ENCODE measurements around the gene SAFB2. TPM values are rescaled to one million over a fixed set of nuclear protein-coding genes. Genes with fewer than 3 reads are reported as not detected.

SAFB2 gene
- polyA plus RNA-seq, 2 of the 4 experiments (the other 2 are of a cell fraction) = 33.2 to 51.2 TPM

- TF ChIP-seq JUNB (IDR thresholded peaks at IDR 0.05) (no peak), MAZ (IDR thresholded peaks at IDR 0.05; ENCODE audit: borderline replicate concordance, low read depth, low read length) (no peak), POLR2AphosphoS2 (conservative IDR thresholded peaks at IDR 0.05; ENCODE audit: low read length) (no peak), RAD21 (conservative IDR thresholded peaks at IDR 0.05 in 1 of 2, IDR thresholded peaks at IDR 0.05 in 1 of 2) (no peak)
- TF ChIP-seq, protein P1, sequence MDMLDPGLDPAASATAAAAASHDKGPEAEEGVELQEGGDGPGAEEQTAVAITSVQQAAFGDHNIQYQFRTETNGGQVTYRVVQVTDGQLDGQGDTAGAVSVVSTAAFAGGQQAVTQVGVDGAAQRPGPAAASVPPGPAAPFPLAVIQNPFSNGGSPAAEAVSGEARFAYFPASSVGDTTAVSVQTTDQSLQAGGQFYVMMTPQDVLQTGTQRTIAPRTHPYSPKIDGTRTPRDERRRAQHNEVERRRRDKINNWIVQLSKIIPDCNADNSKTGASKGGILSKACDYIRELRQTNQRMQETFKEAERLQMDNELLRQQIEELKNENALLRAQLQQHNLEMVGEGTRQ (IDR thresholded peaks at IDR 0.05) = no peak
Observed at GRCh38 chr19:5645409-5645808, 22.8 kb upstream of the SAFB2 start (continued).

GRCh38 chr19:5644037-5644436 is 21.5 kb upstream of the SAFB2 start:
- WGBS (ENCODE audit: missing lambda C conversion rate) = 97% methylated on average over 2 of the region's 2 CpGs
- CTCF ChIA-PET = no interaction called here
- DNase-seq (ENCODE audit: low read depth in 1 of 2, low spot score in 1 of 2) = no peak

DNA sequence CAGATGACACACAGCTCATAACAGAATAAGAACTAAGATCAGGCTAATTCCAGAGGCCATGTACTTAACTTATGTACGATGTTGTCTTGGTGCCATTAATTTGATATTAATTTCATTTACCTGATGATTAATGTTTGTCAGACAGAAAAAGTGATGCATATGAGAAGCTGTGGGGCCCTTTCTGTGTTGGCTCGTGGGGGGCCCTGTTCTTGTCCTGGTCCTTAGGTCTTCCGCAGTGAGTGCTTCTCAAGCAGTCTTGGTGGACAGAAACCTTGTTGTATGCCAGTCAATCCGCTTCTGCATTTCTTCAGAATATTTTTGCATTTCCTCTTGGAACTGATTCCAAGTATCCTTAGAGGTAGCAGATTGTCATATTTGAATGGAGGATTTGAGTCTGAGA is 20.5 kb upstream of the SAFB2 start:
- H3K4me2 ChIP-seq = no peak overlapping the region
- H3K27ac ChIP-seq = no peak overlapping the region
- DNase-seq (ENCODE audit: low read depth in 1 of 2, low spot score in 1 of 2) (no peak), FAIRE-seq (no peak), ATAC-seq (no peak)
- H3K4me3 ChIP-seq = no peak overlapping the region
- no peaks in the 10 kb centered on the region for H3K9me3 ChIP-seq
- CTCF ChIA-PET = no interaction called here
- POLR2A ChIA-PET = no interaction called here
- TF ChIP-seq EHMT2 (IDR thresholded peaks at IDR 0.05; ENCODE audit: low read depth) = no peak
- no peak for TF ChIP-seq CHD2 (IDR thresholded peaks at IDR 0.05; ENCODE audit: low read length, partially characterized antibody)
- no peak for TF ChIP-seq RCOR1 (IDR thresholded peaks at IDR 0.05; ENCODE audit: low read depth, low read length)
- TF ChIP-seq CEBPB (IDR thresholded peaks at IDR 0.05) = no peak
- TF ChIP-seq, protein P2, sequence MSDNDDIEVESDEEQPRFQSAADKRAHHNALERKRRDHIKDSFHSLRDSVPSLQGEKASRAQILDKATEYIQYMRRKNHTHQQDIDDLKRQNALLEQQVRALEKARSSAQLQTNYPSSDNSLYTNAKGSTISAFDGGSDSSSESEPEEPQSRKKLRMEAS (IDR thresholded peaks at IDR 0.05) = no peak
- TF ChIP-seq RARB (CRISPR knock-in tag; IDR thresholded peaks at IDR 0.05) = no peak
- TF ChIP-seq, protein P3, sequence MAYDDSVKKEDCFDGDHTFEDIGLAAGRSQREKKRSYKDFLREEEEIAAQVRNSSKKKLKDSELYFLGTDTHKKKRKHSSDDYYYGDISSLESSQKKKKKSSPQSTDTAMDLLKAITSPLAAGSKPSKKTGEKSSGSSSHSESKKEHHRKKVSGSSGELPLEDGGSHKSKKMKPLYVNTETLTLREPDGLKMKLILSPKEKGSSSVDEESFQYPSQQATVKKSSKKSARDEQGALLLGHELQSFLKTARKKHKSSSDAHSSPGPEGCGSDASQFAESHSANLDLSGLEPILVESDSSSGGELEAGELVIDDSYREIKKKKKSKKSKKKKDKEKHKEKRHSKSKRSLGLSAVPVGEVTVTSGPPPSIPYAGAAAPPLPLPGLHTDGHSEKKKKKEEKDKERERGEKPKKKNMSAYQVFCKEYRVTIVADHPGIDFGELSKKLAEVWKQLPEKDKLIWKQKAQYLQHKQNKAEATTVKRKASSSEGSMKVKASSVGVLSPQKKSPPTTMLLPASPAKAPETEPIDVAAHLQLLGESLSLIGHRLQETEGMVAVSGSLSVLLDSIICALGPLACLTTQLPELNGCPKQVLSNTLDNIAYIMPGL (CRISPR knock-in tag; IDR thresholded peaks at IDR 0.05; ENCODE audit: borderline replicate concordance) = no peak
- TF ChIP-seq ESRRA (IDR thresholded peaks at IDR 0.05; ENCODE audit: borderline replicate concordance, low read length) = no peak
- TF ChIP-seq PHF8 (IDR thresholded peaks at IDR 0.05; ENCODE audit: borderline replicate concordance, low read depth) = no peak
- no peak for TF ChIP-seq RAD21 (conservative IDR thresholded peaks at IDR 0.05 in 1 of 2, IDR thresholded peaks at IDR 0.05 in 1 of 2)
- TF ChIP-seq CBX2 (IDR thresholded peaks at IDR 0.05; ENCODE audit: borderline replicate concordance, low read depth) = no peak
- WGBS (ENCODE audit: missing lambda C conversion rate) = 94% methylated on average over 4 of the region's 4 CpGs
- H3K4me1 ChIP-seq = 0 out of 3 replicates have a peak, but pooled peaks cover 9% of the 10 kb centered on the region

More at GRCh38 chr19:5644037-5644436, 21.5 kb upstream of the SAFB2 start:
- H3K4me3 ChIP-seq = no peak overlapping the region
- H3K4me1 ChIP-seq = 0 out of 3 replicates have a peak, but pooled peaks cover 9% of the 10 kb centered on the region
- no peak overlapping the region for H3K4me2 ChIP-seq
- H3K9me3 ChIP-seq = no peaks in the 10 kb centered on the region
- no peak for FAIRE-seq
- H3K27ac ChIP-seq = no peak overlapping the region
- ATAC-seq = no peak
- POLR2A ChIA-PET = no interaction called here
- no peak for TF ChIP-seq RFX5 (IDR thresholded peaks at IDR 0.05)
- TF ChIP-seq HEYL (CRISPR knock-in tag; IDR thresholded peaks at IDR 0.05) = no peak
- TF ChIP-seq JUNB (IDR thresholded peaks at IDR 0.05) = no peak
- no peak for TF ChIP-seq HOXB13 (CRISPR knock-in tag; IDR thresholded peaks at IDR 0.05; ENCODE audit: low read depth)
- TF ChIP-seq, protein P1 (IDR thresholded peaks at IDR 0.05) = no peak
- TF ChIP-seq, protein P4, sequence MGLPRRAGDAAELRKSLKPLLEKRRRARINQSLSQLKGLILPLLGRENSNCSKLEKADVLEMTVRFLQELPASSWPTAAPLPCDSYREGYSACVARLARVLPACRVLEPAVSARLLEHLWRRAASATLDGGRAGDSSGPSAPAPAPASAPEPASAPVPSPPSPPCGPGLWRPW (IDR thresholded peaks at IDR 0.05) = no peak
- no peak for TF ChIP-seq CBX8 (IDR thresholded peaks at IDR 0.05)
- no peak for TF ChIP-seq RCOR1 (IDR thresholded peaks at IDR 0.05; ENCODE audit: low read depth, low read length)
- no peak for TF ChIP-seq NFE2L2 (conservative IDR thresholded peaks at IDR 0.05; ENCODE audit: low read length)
- TF ChIP-seq, protein P5, sequence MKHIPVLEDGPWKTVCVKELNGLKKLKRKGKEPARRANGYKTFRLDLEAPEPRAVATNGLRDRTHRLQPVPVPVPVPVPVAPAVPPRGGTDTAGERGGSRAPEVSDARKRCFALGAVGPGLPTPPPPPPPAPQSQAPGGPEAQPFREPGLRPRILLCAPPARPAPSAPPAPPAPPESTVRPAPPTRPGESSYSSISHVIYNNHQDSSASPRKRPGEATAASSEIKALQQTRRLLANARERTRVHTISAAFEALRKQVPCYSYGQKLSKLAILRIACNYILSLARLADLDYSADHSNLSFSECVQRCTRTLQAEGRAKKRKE (CRISPR knock-in tag; IDR thresholded peaks at IDR 0.05; ENCODE audit: low read depth) = no peak
- TF ChIP-seq GATA3 (IDR thresholded peaks at IDR 0.05; ENCODE audit: borderline replicate concordance) = no peak
- no peak for TF ChIP-seq CBX2 (IDR thresholded peaks at IDR 0.05; ENCODE audit: borderline replicate concordance, low read depth)
- TF ChIP-seq, protein P6, sequence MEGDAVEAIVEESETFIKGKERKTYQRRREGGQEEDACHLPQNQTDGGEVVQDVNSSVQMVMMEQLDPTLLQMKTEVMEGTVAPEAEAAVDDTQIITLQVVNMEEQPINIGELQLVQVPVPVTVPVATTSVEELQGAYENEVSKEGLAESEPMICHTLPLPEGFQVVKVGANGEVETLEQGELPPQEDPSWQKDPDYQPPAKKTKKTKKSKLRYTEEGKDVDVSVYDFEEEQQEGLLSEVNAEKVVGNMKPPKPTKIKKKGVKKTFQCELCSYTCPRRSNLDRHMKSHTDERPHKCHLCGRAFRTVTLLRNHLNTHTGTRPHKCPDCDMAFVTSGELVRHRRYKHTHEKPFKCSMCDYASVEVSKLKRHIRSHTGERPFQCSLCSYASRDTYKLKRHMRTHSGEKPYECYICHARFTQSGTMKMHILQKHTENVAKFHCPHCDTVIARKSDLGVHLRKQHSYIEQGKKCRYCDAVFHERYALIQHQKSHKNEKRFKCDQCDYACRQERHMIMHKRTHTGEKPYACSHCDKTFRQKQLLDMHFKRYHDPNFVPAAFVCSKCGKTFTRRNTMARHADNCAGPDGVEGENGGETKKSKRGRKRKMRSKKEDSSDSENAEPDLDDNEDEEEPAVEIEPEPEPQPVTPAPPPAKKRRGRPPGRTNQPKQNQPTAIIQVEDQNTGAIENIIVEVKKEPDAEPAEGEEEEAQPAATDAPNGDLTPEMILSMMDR (IDR thresholded peaks at IDR 0.05) = no peak
- no peak for TF ChIP-seq CHD2 (IDR thresholded peaks at IDR 0.05; ENCODE audit: low read length, partially characterized antibody)
- TF ChIP-seq FOXS1 (CRISPR knock-in tag; IDR thresholded peaks at IDR 0.05) = no peak
- no peak for TF ChIP-seq POLR2A (IDR thresholded peaks at IDR 0.05; ENCODE audit: low read length)
- no peak for TF ChIP-seq RAD21 (conservative IDR thresholded peaks at IDR 0.05 in 1 of 2, IDR thresholded peaks at IDR 0.05 in 1 of 2)
- TF ChIP-seq, protein P2 (IDR thresholded peaks at IDR 0.05) = no peak
- TF ChIP-seq ZFP36 (IDR thresholded peaks at IDR 0.05; ENCODE audit: borderline replicate concordance, partially characterized antibody) = no peak

Measured in A549 (cell line).